HepG2 (cell line): ENCODE data around the gene SETD1A. TPM values are rescaled to one million over a fixed set of nuclear protein-coding genes. Genes with fewer than 3 reads are reported as not detected.

ENCODE experiments used
- DNMT3B ChIP-seq: conservative IDR thresholded peaks from 2 replicates; pipeline ENCODE4 v1.6.1; 2016; ENCODE audit warnings: missing biosample characterization, control low read depth
- EEA1 ChIP-seq: sonication (generic); formaldehyde crosslinking; IDR thresholded peaks from 2 replicates; pipeline ENCODE4 v1.5.1; 2020; ENCODE audit warnings: mild to moderate bottlenecking, missing genetic modification reagents, borderline replicate concordance
- FOXJ3 ChIP-seq: sonication (generic); formaldehyde crosslinking; IDR thresholded peaks from 2 replicates; pipeline ENCODE4 v1.4.0; 2020; ENCODE audit warnings: missing genetic modification reagents, mild to moderate bottlenecking, borderline replicate concordance
- FOXP4 ChIP-seq: sonication (generic); formaldehyde crosslinking; IDR thresholded peaks from 2 replicates; pipeline ENCODE4 v1.4.0; 2020; ENCODE audit warnings: missing genetic modification reagents
- GABPA ChIP-seq, 2 experiments: IDR thresholded peaks; 2 replicates each; pipeline ENCODE4 v1.6.1; 2011 to 2016; ENCODE audit warnings: low read depth in 2 of 2, low read length in 1 of 2, missing biosample characterization in 1 of 2, missing genetic modification characterization in 1 of 2
- HDAC6 ChIP-seq: fragments of 200-600 bp; sonication (generic); IDR thresholded peaks from 2 replicates; pipeline ENCODE4 v1.7.0; 2017; ENCODE audit warnings: mild to moderate bottlenecking, antibody characterized with exemption, low read length, low read depth
- MAFF ChIP-seq: IDR thresholded peaks from 2 replicates; pipeline ENCODE4 v1.6.1; 2011; ENCODE audit warnings: low read depth, low read length, improper control_type of control experiment
- MNT ChIP-seq: fragments of 450-650 bp; IDR thresholded peaks from 2 replicates; pipeline ENCODE4 v1.6.1; 2016
- NKX3-1 ChIP-seq: sonication (generic); formaldehyde crosslinking; IDR thresholded peaks from 2 replicates; pipeline ENCODE4 v1.5.0; 2020; ENCODE audit warnings: missing genetic modification reagents
- SNAPC4 ChIP-seq: sonication (generic); formaldehyde crosslinking; IDR thresholded peaks from 2 replicates; pipeline ENCODE4 v1.4.0; 2020; ENCODE audit warnings: mild to moderate bottlenecking, missing genetic modification reagents
- STAT5B ChIP-seq: sonication (generic); formaldehyde crosslinking; IDR thresholded peaks from 2 replicates; pipeline ENCODE4 v1.4.0; 2020; ENCODE audit warnings: missing genetic modification reagents
- SYNCRIP ChIP-seq: fragments of 200-400 bp; formaldehyde crosslinking; IDR thresholded peaks from 2 replicates; pipeline ENCODE4 v1.6.1; 2018; ENCODE audit warnings: mild to moderate bottlenecking, low read depth, low read length; ENCODE audit not compliant: insufficient read depth
- TFDP2 ChIP-seq: sonication (generic); formaldehyde crosslinking; IDR thresholded peaks from 2 replicates; pipeline ENCODE4 v1.4.0; 2020; ENCODE audit warnings: missing genetic modification reagents
- ZBTB21 ChIP-seq: sonication (generic); formaldehyde crosslinking; IDR thresholded peaks from 2 replicates; pipeline ENCODE4 v1.4.0; 2020; ENCODE audit warnings: missing genetic modification reagents
- ZNF124 ChIP-seq: sonication (generic); formaldehyde crosslinking; IDR thresholded peaks from 2 replicates; pipeline ENCODE4 v1.4.0; 2020; ENCODE audit warnings: missing genetic modification reagents
- ZNF180 ChIP-seq: sonication (generic); formaldehyde crosslinking; IDR thresholded peaks from 2 replicates; pipeline ENCODE4 v1.4.0; 2020; ENCODE audit warnings: low read depth, missing genetic modification reagents, borderline replicate concordance
- ZNF331 ChIP-seq: sonication (generic); formaldehyde crosslinking; IDR thresholded peaks from 2 replicates; pipeline ENCODE4 v1.4.0; 2020; ENCODE audit warnings: missing genetic modification reagents
- ZNF577 ChIP-seq: sonication (generic); formaldehyde crosslinking; IDR thresholded peaks from 2 replicates; pipeline ENCODE4 v1.4.0; 2020; ENCODE audit warnings: mild to moderate bottlenecking, low read depth, missing genetic modification reagents, borderline replicate concordance
- ZNF672 ChIP-seq: sonication (generic); formaldehyde crosslinking; IDR thresholded peaks from 2 replicates; pipeline ENCODE4 v1.8.1; 2022; ENCODE audit warnings: missing genetic modification reagents
- ZNF839 ChIP-seq: sonication (generic); formaldehyde crosslinking; IDR thresholded peaks from 2 replicates; pipeline ENCODE4 v1.4.0; 2020; ENCODE audit warnings: missing genetic modification reagents, mild to moderate bottlenecking, borderline replicate concordance
- polyA plus RNA-seq, 8 experiments: library from polyadenylated mRNA; depleted of rRNA in 3 of 8; stranded (reverse) in 7 of 8; unstranded in 1 of 8; fragments of >200 nt; fragmentation: Illumina TruSeq in 4 of 8; extraction: Trizol in 4 of 8; gene quantifications; 2 replicates each; pipeline versions ENCODE4 v1.2.1 to v1.2.3, GENCODE V29; 2011 to 2016; ENCODE audit warnings: low read depth in 4 of 8, missing spikeins in 1 of 8, mixed read lengths in 1 of 8; ENCODE audit not compliant: insufficient read depth in 1 of 8
- total RNA-seq, 5 experiments: library from RNA; depleted of rRNA; stranded (reverse); fragments of >200 nt; fragmentation: Illumina TruSeq; extraction: Trizol; gene quantifications; 2 replicates each; pipeline ENCODE4 v1.2.3, GENCODE V29; 2016; ENCODE audit warnings: low read depth in 1 of 5

Gene SETD1A
- total and polyA plus RNA-seq, 2 of the 13 experiments (the other 11 are each of a cell fraction or from before 2014, with no cell fraction given), result 3.8 to 5.6 TPM

GRCh38 chr16:30922960-30923535 lies 34.5 kb upstream of the SETD1A start (continued):
- TF ChIP-seq HDAC6 (no peak), GABPA (IDR thresholded peaks at IDR 0.05; ENCODE audit: low read depth, low read length) (peak; percentile 68), GABPA (CRISPR knock-in tag; IDR thresholded peaks at IDR 0.05; ENCODE audit: low read depth) (peak; percentile 89), MAFF (no peak), ZNF331 (CRISPR knock-in tag) (no peak), EEA1 (CRISPR knock-in tag) (no peak), SNAPC4 (CRISPR knock-in tag) (no peak), ZNF672 (CRISPR knock-in tag) (no peak), ZNF839 (CRISPR knock-in tag) (no peak), MNT (peak; percentile 54), STAT5B (CRISPR knock-in tag) (no peak), NKX3-1 (CRISPR knock-in tag) (no peak), FOXP4 (CRISPR knock-in tag) (peak; percentile 24; the same call in 1 of the 2 replicates), DNMT3B (no peak), ZNF124 (CRISPR knock-in tag) (0 out of 2 replicates have a peak, but pooled peaks have one; percentile 14), FOXJ3 (no peak), ZBTB21 (CRISPR knock-in tag) (no peak), ZNF180 (CRISPR knock-in tag) (no peak), TFDP2 (CRISPR knock-in tag) (no peak), SYNCRIP (no peak), ZNF577 (no peak)
